Neuronal stem cell (in vitro differentiated cells): ENCODE results near the gene HOXD4.

ENCODE experiments used
- DNase-seq: peaks from one replicate; pipeline ENCODE4 v3.0.0-alpha.2; 2013; ENCODE audit warnings: low spot score
- H2AFZ ChIP-seq: one replicate; pipeline ENCODE4 v1.6.1; 2013; ENCODE audit warnings: mild to moderate bottlenecking, low read length, inconsistent platforms
- H2AK5ac ChIP-seq: 2 replicates; pipeline ENCODE4 v1.6.1; 2013; ENCODE audit warnings: low read depth, mild to moderate bottlenecking, inconsistent platforms, low read length, moderate library complexity, mixed read lengths
- H2BK120ac ChIP-seq: 2 replicates; pipeline ENCODE4 v1.6.1; 2013; ENCODE audit warnings: low read depth, mild to moderate bottlenecking, inconsistent platforms, low read length, moderate library complexity, mixed read lengths
- H2BK12ac ChIP-seq: one replicate; pipeline ENCODE4 v1.6.1; 2013; ENCODE audit warnings: low read length, inconsistent platforms
- H2BK15ac ChIP-seq: 2 replicates; pipeline ENCODE4 v1.6.1; 2013; ENCODE audit warnings: mild to moderate bottlenecking, low read length, inconsistent platforms, mixed read lengths
- H2BK5ac ChIP-seq: one replicate; pipeline ENCODE4 v1.6.1; 2013; ENCODE audit warnings: inconsistent platforms, mild to moderate bottlenecking, low read length, moderate library complexity
- H3K14ac ChIP-seq: one replicate; pipeline ENCODE4 v1.6.1; 2013; ENCODE audit warnings: low read length, inconsistent platforms
- H3K18ac ChIP-seq: 2 replicates; pipeline ENCODE4 v1.6.1; 2013; ENCODE audit warnings: low read length, inconsistent platforms
- H3K23ac ChIP-seq: 2 replicates; pipeline ENCODE4 v1.6.1; 2013; ENCODE audit warnings: low read depth, mild to moderate bottlenecking, mixed read lengths, low read length, inconsistent platforms; ENCODE audit not compliant: poor library complexity
- H3K27ac ChIP-seq: replicated peaks from 3 replicates; pipeline ENCODE4 v1.5.1; 2013; ENCODE audit warnings: low read length, inconsistent platforms
- H3K27me3 ChIP-seq, 3 experiments: 2 replicates each; pipeline ENCODE4 v1.6.1; 2013; ENCODE audit warnings: low read length in 3 of 3, mild to moderate bottlenecking in 2 of 3, inconsistent platforms in 1 of 3, low read depth in 1 of 3, mixed read lengths in 1 of 3, moderate library complexity in 1 of 3; ENCODE audit not compliant: control insufficient read depth in 3 of 3, insufficient read depth in 3 of 3
- H3K36me3 ChIP-seq, 2 donors: replicated peaks in 1 of 2; 2 replicates each; pipeline ENCODE4 v1.6.1; 2013; ENCODE audit warnings: low read length in 2 of 2; ENCODE audit not compliant: control insufficient read depth in 2 of 2, insufficient read depth in 2 of 2
- H3K4ac ChIP-seq: 2 replicates; pipeline ENCODE4 v1.6.1; 2013; ENCODE audit warnings: inconsistent platforms, mild to moderate bottlenecking, low read length, moderate library complexity
- H3K4me1 ChIP-seq, 2 donors: 1 replicate in 1 of 2; 2 replicates in 1 of 2; pipeline ENCODE4 v1.6.1; 2013; ENCODE audit warnings: low read length in 2 of 2, low read depth in 1 of 2; ENCODE audit not compliant: control insufficient read depth in 2 of 2, insufficient read depth in 1 of 2
- H3K4me2 ChIP-seq: one replicate; pipeline ENCODE4 v1.6.1; 2013; ENCODE audit warnings: mild to moderate bottlenecking, low read length, inconsistent platforms; ENCODE audit not compliant: insufficient read depth, poor library complexity, severe bottlenecking
- H3K4me3 ChIP-seq, 2 donors: 2 replicates each; pipeline ENCODE4 v1.5.1; 2013; ENCODE audit warnings: low read length in 2 of 2, mild to moderate bottlenecking in 2 of 2, inconsistent platforms in 1 of 2, moderate library complexity in 1 of 2
- H3K79me1 ChIP-seq: one replicate; pipeline ENCODE4 v1.6.1; 2013; ENCODE audit warnings: low read depth, mild to moderate bottlenecking, inconsistent platforms, low read length, moderate library complexity
- H3K9ac ChIP-seq: one replicate; pipeline ENCODE4 v1.6.1; 2013; ENCODE audit warnings: mild to moderate bottlenecking, low read depth, low read length, inconsistent platforms; ENCODE audit not compliant: poor library complexity
- H3K9me3 ChIP-seq, 2 donors: replicated peaks in 1 of 2; 2 replicates each; pipeline versions ENCODE3 to v1.6.1; 2013; ENCODE audit warnings: low read length in 2 of 2, mild to moderate bottlenecking in 2 of 2, inconsistent platforms in 1 of 2, low read depth in 1 of 2, mixed read lengths in 1 of 2, moderate library complexity in 1 of 2; ENCODE audit not compliant: control insufficient read depth in 2 of 2, insufficient read depth in 1 of 2
- H4K8ac ChIP-seq: one replicate; pipeline ENCODE4 v1.6.1; 2013; ENCODE audit warnings: low read depth, mild to moderate bottlenecking, inconsistent platforms, low read length, moderate library complexity
- H4K91ac ChIP-seq: one replicate; pipeline ENCODE4 v1.6.1; 2013; ENCODE audit warnings: low read length, low read depth, mild to moderate bottlenecking, inconsistent platforms; ENCODE audit not compliant: poor library complexity
- WGBS, 2 donors: extraction: QIAGEN DNeasy Blood & Tissue Kit; methylation state at CpG; one replicate each; pipeline ENCODE4 v1.1.7; 2013; ENCODE audit warnings: missing lambda C conversion rate in 2 of 2, mixed read lengths in 1 of 2; ENCODE audit not compliant: insufficient read length in 2 of 2, insufficient replicate concordance in 1 of 2; ENCODE audit errors: extremely low coverage in 2 of 2; 5-methylcytosine and 5-hydroxymethylcytosine counted together

The HOXD4 gene

GRCh38 chr2:176146645-176147044 lies 4.7 kb upstream of the HOXD4 start:
- Histone ChIP-seq H2AK5ac (no peak overlapping the region), H3K18ac (no peak overlapping the region), H3K79me1 (no peaks in the 10 kb centered on the region), H4K8ac (no peak overlapping the region), H3K9ac (no peak overlapping the region), H3K14ac (no peak overlapping the region), H3K4me3 (no peak overlapping the region), H3K36me3 (no peaks in the 10 kb centered on the region), H2BK5ac (no peak overlapping the region), H3K9me3 (peaks cover 0 to 9% of the 10 kb centered on the region in 2 donors), H2BK15ac (no peak overlapping the region), H3K4ac (no peak overlapping the region), H2BK120ac (no peak overlapping the region), H4K91ac (no peak overlapping the region), H2AFZ (no peak overlapping the region), H2BK12ac (no peak overlapping the region), H3K27me3 (peaks cover 43 to 97% (median 93%) of the 10 kb centered on the region in 3 experiments), H3K27ac (no peak overlapping the region), H3K4me2 (no peak overlapping the region), H3K4me1 (no peaks in the 10 kb centered on the region), H3K23ac (no peak overlapping the region)
- no peak for DNase-seq

GRCh38 chr2:176147210-176147799 lies 4.0 kb upstream of the HOXD4 start:
- WGBS, 2 donors: no CpG with 5 or more reads among the region's 32 CpGs
- Histone ChIP-seq H4K91ac (no peak overlapping the region), H2BK12ac (no peak overlapping the region), H2AFZ (peak overlapping the region; percentile 35), H3K4me1 (no peaks in the 10 kb centered on the region), H2BK120ac (no peak overlapping the region), H2BK5ac (no peak overlapping the region), H2BK15ac (no peak overlapping the region), H4K8ac (no peak overlapping the region), H3K79me1 (no peaks in the 10 kb centered on the region), H3K4me3 (no peak overlapping the region), H3K36me3 (no peaks in the 10 kb centered on the region), H3K4me2 (no peak overlapping the region), H3K14ac (no peak overlapping the region), H3K9me3 (peaks cover 0 to 9% of the 10 kb centered on the region in 2 donors), H3K18ac (peak overlapping the region; percentile 13), H2AK5ac (no peak overlapping the region), H3K4ac (no peak overlapping the region), H3K9ac (no peak overlapping the region), H3K27me3 (peaks cover 48 to 97% (median 94%) of the 10 kb centered on the region in 3 experiments), H3K27ac (no peak overlapping the region), H3K23ac (no peak overlapping the region)
- DNase-seq: no peak

GRCh38 chr2:176147800-176148496 lies 3.4 kb upstream of the HOXD4 start:
- Histone ChIP-seq H3K4me2 (no peak overlapping the region), H3K18ac (no peak overlapping the region), H3K4me1 (no peaks in the 10 kb centered on the region), H2BK12ac (no peak overlapping the region), H3K27ac (no peak overlapping the region), H3K4ac (no peak overlapping the region), H2BK5ac (peak overlapping the region; percentile 13), H2AFZ (no peak overlapping the region), H2BK120ac (no peak overlapping the region), H4K91ac (no peak overlapping the region), H3K4me3 (no peak overlapping the region), H3K9ac (no peak overlapping the region), H2BK15ac (no peak overlapping the region), H3K36me3 (no peaks in the 10 kb centered on the region), H3K23ac (no peak overlapping the region), H3K14ac (no peak overlapping the region), H3K27me3 (peaks cover 54 to 97% (median 95%) of the 10 kb centered on the region in 3 experiments), H3K79me1 (no peaks in the 10 kb centered on the region), H4K8ac (no peak overlapping the region), H3K9me3 (peaks cover 0 to 9% of the 10 kb centered on the region in 2 donors), H2AK5ac (no peak overlapping the region)
- DNase-seq: no peak
- WGBS, 2 donors: no CpG with 5 or more reads among the region's 31 CpGs

- Histone ChIP-seq H2AK5ac (no peak overlapping the region), H3K36me3 (no peaks in the 10 kb centered on the region), H3K27me3 (peaks cover 58 to 97% (median 95%) of the 10 kb centered on the region in 3 experiments), H3K4me3 (no peak overlapping the region), H4K91ac (no peak overlapping the region), H3K23ac (no peak overlapping the region), H3K27ac (no peak overlapping the region), H3K9ac (no peak overlapping the region), H2BK120ac (no peak overlapping the region), H2BK12ac (no peak overlapping the region), H2BK5ac (no peak overlapping the region), H2AFZ (no peak overlapping the region), H3K4me1 (no peaks in the 10 kb centered on the region), H3K9me3 (peaks cover 0 to 9% of the 10 kb centered on the region in 2 donors), H2BK15ac (no peak overlapping the region), H3K4me2 (no peak overlapping the region), H3K79me1 (no peaks in the 10 kb centered on the region), H3K18ac (no peak overlapping the region), H4K8ac (no peak overlapping the region), H3K4ac (no peak overlapping the region), H3K14ac (peak overlapping the region; percentile 50)
- no peak for DNase-seq
- no CpG with 5 or more reads among the region's 11 CpGs for WGBS, 2 donors
Measured at GRCh38 chr2:176148751-176149421, 2.5 kb upstream of the HOXD4 start.
